ENCODE measurements around the gene PARD6G.

Gene PARD6G

GRCh38 chr18:80233899-80234298 lies 13.4 kb downstream of the PARD6G start:
- H2AFZ ChIP-seq (ENCODE audit: low read depth, low read length): no peak overlapping the region
- H3K36me3 ChIP-seq (ENCODE audit: insufficient read depth, low read length): peaks cover 3% of the 10 kb centered on the region
- H3K4me3 ChIP-seq (ENCODE audit: low read length): no peak overlapping the region
- no peaks in the 10 kb centered on the region for H3K27me3 ChIP-seq (ENCODE audit: insufficient read depth, low read length)
- H3K4me1 ChIP-seq (ENCODE audit: insufficient read depth, low read length): no peaks in the 10 kb centered on the region
- H3K9me3 ChIP-seq (ENCODE audit: low read length): peaks cover 7% of the 10 kb centered on the region

GRCh38 chr18:80233201-80233835 lies 14.0 kb downstream of the PARD6G start:
- Histone ChIP-seq H3K36me3 (ENCODE audit: insufficient read depth, low read length) (peaks cover 3% of the 10 kb centered on the region), H3K9me3 (ENCODE audit: low read length) (peaks cover 4% of the 10 kb centered on the region), H2AFZ (ENCODE audit: low read depth, low read length) (no peak overlapping the region), H3K4me3 (ENCODE audit: low read length) (no peak overlapping the region), H3K27me3 (ENCODE audit: insufficient read depth, low read length) (no peaks in the 10 kb centered on the region), H3K4me1 (ENCODE audit: insufficient read depth, low read length) (no peaks in the 10 kb centered on the region)

- Histone ChIP-seq H3K36me3 (ENCODE audit: insufficient read depth, low read length) (peaks cover 3% of the 10 kb centered on the region), H2AFZ (ENCODE audit: low read depth, low read length) (no peak overlapping the region), H3K4me1 (ENCODE audit: insufficient read depth, low read length) (no peaks in the 10 kb centered on the region), H3K9me3 (ENCODE audit: low read length) (peaks cover 4% of the 10 kb centered on the region), H3K4me3 (ENCODE audit: low read length) (no peak overlapping the region), H3K27me3 (ENCODE audit: insufficient read depth, low read length) (no peaks in the 10 kb centered on the region)
Measured at GRCh38 chr18:80232710-80233109, 14.6 kb downstream of the PARD6G start.

GRCh38 chr18:80232030-80232429 lies 15.3 kb downstream of the PARD6G start:
- Histone ChIP-seq H2AFZ (ENCODE audit: low read depth, low read length) (no peak overlapping the region), H3K9me3 (ENCODE audit: low read length) (peaks cover 4% of the 10 kb centered on the region), H3K36me3 (ENCODE audit: insufficient read depth, low read length) (peaks cover 3% of the 10 kb centered on the region), H3K27me3 (ENCODE audit: insufficient read depth, low read length) (no peaks in the 10 kb centered on the region), H3K4me1 (ENCODE audit: insufficient read depth, low read length) (no peaks in the 10 kb centered on the region), H3K4me3 (ENCODE audit: low read length) (no peak overlapping the region)

GRCh38 chr18:80231616-80232015 lies 15.7 kb downstream of the PARD6G start:
- no peak overlapping the region for H2AFZ ChIP-seq (ENCODE audit: low read depth, low read length)
- no peaks in the 10 kb centered on the region for H3K4me1 ChIP-seq (ENCODE audit: insufficient read depth, low read length)
- H3K36me3 ChIP-seq (ENCODE audit: insufficient read depth, low read length): peaks cover 3% of the 10 kb centered on the region
- H3K27me3 ChIP-seq (ENCODE audit: insufficient read depth, low read length): no peaks in the 10 kb centered on the region
- H3K4me3 ChIP-seq (ENCODE audit: low read length): no peak overlapping the region
- H3K9me3 ChIP-seq (ENCODE audit: low read length): peaks cover 4% of the 10 kb centered on the region

- H2AFZ ChIP-seq (ENCODE audit: low read depth, low read length): no peak overlapping the region
- no peaks in the 10 kb centered on the region for H3K27me3 ChIP-seq (ENCODE audit: insufficient read depth, low read length)
- H3K4me1 ChIP-seq (ENCODE audit: insufficient read depth, low read length): no peaks in the 10 kb centered on the region
- H3K4me3 ChIP-seq (ENCODE audit: low read length): no peak overlapping the region
- peaks cover 3% of the 10 kb centered on the region for H3K36me3 ChIP-seq (ENCODE audit: insufficient read depth, low read length)
- H3K9me3 ChIP-seq (ENCODE audit: low read length): peaks cover 4% of the 10 kb centered on the region
Measured at GRCh38 chr18:80231151-80231550, 16.2 kb downstream of the PARD6G start.

GRCh38 chr18:80229766-80230745 lies 17.3 kb downstream of the PARD6G start:
- peaks cover 3% of the 10 kb centered on the region for H3K36me3 ChIP-seq (ENCODE audit: insufficient read depth, low read length)
- no peaks in the 10 kb centered on the region for H3K4me1 ChIP-seq (ENCODE audit: insufficient read depth, low read length)
- no peak overlapping the region for H2AFZ ChIP-seq (ENCODE audit: low read depth, low read length)
- no peaks in the 10 kb centered on the region for H3K27me3 ChIP-seq (ENCODE audit: insufficient read depth, low read length)
- H3K9me3 ChIP-seq (ENCODE audit: low read length): peaks cover 4% of the 10 kb centered on the region
- no peak overlapping the region for H3K4me3 ChIP-seq (ENCODE audit: low read length)

- Histone ChIP-seq H3K4me3 (ENCODE audit: low read length) (no peak overlapping the region), H3K4me1 (ENCODE audit: insufficient read depth, low read length) (no peaks in the 10 kb centered on the region), H2AFZ (ENCODE audit: low read depth, low read length) (no peak overlapping the region), H3K9me3 (ENCODE audit: low read length) (peaks cover 4% of the 10 kb centered on the region), H3K27me3 (ENCODE audit: insufficient read depth, low read length) (no peaks in the 10 kb centered on the region), H3K36me3 (ENCODE audit: insufficient read depth, low read length) (peaks cover 3% of the 10 kb centered on the region)
Measured at GRCh38 chr18:80229363-80229762, 18.0 kb downstream of the PARD6G start.

- no peaks in the 10 kb centered on the region for H3K4me1 ChIP-seq (ENCODE audit: insufficient read depth, low read length)
- no peak overlapping the region for H3K4me3 ChIP-seq (ENCODE audit: low read length)
- H2AFZ ChIP-seq (ENCODE audit: low read depth, low read length): no peak overlapping the region
- peaks cover 6% of the 10 kb centered on the region for H3K9me3 ChIP-seq (ENCODE audit: low read length)
- peaks cover 3% of the 10 kb centered on the region for H3K36me3 ChIP-seq (ENCODE audit: insufficient read depth, low read length)
- H3K27me3 ChIP-seq (ENCODE audit: insufficient read depth, low read length): no peaks in the 10 kb centered on the region
Measured at GRCh38 chr18:80228051-80228848, 19.1 kb downstream of the PARD6G start.

GRCh38 chr18:80227472-80227871 lies 19.8 kb downstream of the PARD6G start:
- H2AFZ ChIP-seq (ENCODE audit: low read depth, low read length): no peak overlapping the region

GRCh38 chr18:80225685-80226084 lies 21.6 kb downstream of the PARD6G start:
- Histone ChIP-seq H3K4me1 (ENCODE audit: insufficient read depth, low read length) (no peaks in the 10 kb centered on the region), H3K4me3 (ENCODE audit: low read length) (no peak overlapping the region), H3K9me3 (ENCODE audit: low read length) (peaks cover 8% of the 10 kb centered on the region)

More at GRCh38 chr18:80227472-80227871, 19.8 kb downstream of the PARD6G start:
- H3K9me3 ChIP-seq (ENCODE audit: low read length): peaks cover 6% of the 10 kb centered on the region
- H3K36me3 ChIP-seq (ENCODE audit: insufficient read depth, low read length): peaks cover 3% of the 10 kb centered on the region
- no peak overlapping the region for H3K4me3 ChIP-seq (ENCODE audit: low read length)
- no peaks in the 10 kb centered on the region for H3K4me1 ChIP-seq (ENCODE audit: insufficient read depth, low read length)
- no peaks in the 10 kb centered on the region for H3K27me3 ChIP-seq (ENCODE audit: insufficient read depth, low read length)

GRCh38 chr18:80223581-80224148 lies 23.6 kb downstream of the PARD6G start:
- Histone ChIP-seq H2AFZ (ENCODE audit: low read depth, low read length) (no peak overlapping the region), H3K4me3 (ENCODE audit: low read length) (no peak overlapping the region), H3K4me1 (ENCODE audit: insufficient read depth, low read length) (no peaks in the 10 kb centered on the region), H3K36me3 (ENCODE audit: insufficient read depth, low read length) (no peaks in the 10 kb centered on the region), H3K9me3 (ENCODE audit: low read length) (peaks cover 11% of the 10 kb centered on the region), H3K27me3 (ENCODE audit: insufficient read depth, low read length) (no peaks in the 10 kb centered on the region)

More at GRCh38 chr18:80225685-80226084, 21.6 kb downstream of the PARD6G start:
- Histone ChIP-seq H3K27me3 (ENCODE audit: insufficient read depth, low read length) (no peaks in the 10 kb centered on the region), H3K36me3 (ENCODE audit: insufficient read depth, low read length) (peaks cover 3% of the 10 kb centered on the region), H2AFZ (ENCODE audit: low read depth, low read length) (no peak overlapping the region)

Data from neuron (in vitro differentiated cells).